ENCODE measurements around the gene TMEM52. TPM values are rescaled to one million over a fixed set of nuclear protein-coding genes. Genes with fewer than 3 reads are reported as not detected.

TMEM52 gene
- total RNA-seq, 1 donor from 2014 or later, result not detected

- Mint-ChIP-seq H3K27me3 (ENCODE audit: unreplicated experiment) (no peaks in the 10 kb centered on the region), H3K4me1 (ENCODE audit: unreplicated experiment) (peaks cover 1% of the 10 kb centered on the region), H3K9me3 (ENCODE audit: unreplicated experiment) (no peaks in the 10 kb centered on the region), H3K36me3 (ENCODE audit: unreplicated experiment) (no peaks in the 10 kb centered on the region), H3K27ac (ENCODE audit: unreplicated experiment) (no peak overlapping the region), H3K4me3 (ENCODE audit: unreplicated experiment) (no peak overlapping the region)
- TF ChIP-seq, protein P1, sequence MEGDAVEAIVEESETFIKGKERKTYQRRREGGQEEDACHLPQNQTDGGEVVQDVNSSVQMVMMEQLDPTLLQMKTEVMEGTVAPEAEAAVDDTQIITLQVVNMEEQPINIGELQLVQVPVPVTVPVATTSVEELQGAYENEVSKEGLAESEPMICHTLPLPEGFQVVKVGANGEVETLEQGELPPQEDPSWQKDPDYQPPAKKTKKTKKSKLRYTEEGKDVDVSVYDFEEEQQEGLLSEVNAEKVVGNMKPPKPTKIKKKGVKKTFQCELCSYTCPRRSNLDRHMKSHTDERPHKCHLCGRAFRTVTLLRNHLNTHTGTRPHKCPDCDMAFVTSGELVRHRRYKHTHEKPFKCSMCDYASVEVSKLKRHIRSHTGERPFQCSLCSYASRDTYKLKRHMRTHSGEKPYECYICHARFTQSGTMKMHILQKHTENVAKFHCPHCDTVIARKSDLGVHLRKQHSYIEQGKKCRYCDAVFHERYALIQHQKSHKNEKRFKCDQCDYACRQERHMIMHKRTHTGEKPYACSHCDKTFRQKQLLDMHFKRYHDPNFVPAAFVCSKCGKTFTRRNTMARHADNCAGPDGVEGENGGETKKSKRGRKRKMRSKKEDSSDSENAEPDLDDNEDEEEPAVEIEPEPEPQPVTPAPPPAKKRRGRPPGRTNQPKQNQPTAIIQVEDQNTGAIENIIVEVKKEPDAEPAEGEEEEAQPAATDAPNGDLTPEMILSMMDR (IDR thresholded peaks at IDR 0.05), result no peak
- no peak for DNase-seq (ENCODE audit: extremely low spot score, unreplicated experiment)
Observed at GRCh38 chr1:1900883-1901640, 18.0 kb downstream of the TMEM52 start.

DNA sequence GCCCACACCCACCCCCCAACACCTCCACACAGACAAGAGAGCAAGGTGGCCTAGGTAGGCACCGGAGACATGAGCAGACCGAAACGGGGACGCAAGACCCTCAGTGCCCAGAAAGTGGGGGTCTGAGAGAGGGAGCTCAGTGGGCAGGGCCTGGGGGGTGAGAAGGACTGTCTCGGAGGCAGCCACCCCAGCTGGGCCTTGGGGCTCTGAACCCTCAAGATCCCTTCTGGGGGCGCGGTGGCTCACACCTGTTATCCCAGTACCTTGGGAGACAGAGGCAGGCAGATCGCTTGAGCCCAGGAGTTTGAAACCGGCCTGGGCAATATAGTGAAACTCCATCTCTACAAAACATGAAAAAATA lies 19.1 kb downstream of the TMEM52 start:
- no peak for DNase-seq (ENCODE audit: extremely low spot score, unreplicated experiment)
- H3K4me1 Mint-ChIP-seq (ENCODE audit: unreplicated experiment), result no peaks in the 10 kb centered on the region
- TF ChIP-seq, protein P1 (IDR thresholded peaks at IDR 0.05), result no peak
- no peaks in the 10 kb centered on the region for H3K36me3 Mint-ChIP-seq (ENCODE audit: unreplicated experiment)
- no peak overlapping the region for H3K27ac Mint-ChIP-seq (ENCODE audit: unreplicated experiment)
- no peaks in the 10 kb centered on the region for H3K27me3 Mint-ChIP-seq (ENCODE audit: unreplicated experiment)
- no peaks in the 10 kb centered on the region for H3K9me3 Mint-ChIP-seq (ENCODE audit: unreplicated experiment)
- H3K4me3 Mint-ChIP-seq (ENCODE audit: unreplicated experiment), result no peak overlapping the region

GRCh38 chr1:1899266-1899966 lies 19.7 kb downstream of the TMEM52 start:
- Mint-ChIP-seq H3K27ac (ENCODE audit: unreplicated experiment) (no peak overlapping the region), H3K4me1 (ENCODE audit: unreplicated experiment) (peaks cover 5% of the 10 kb centered on the region), H3K4me3 (ENCODE audit: unreplicated experiment) (no peak overlapping the region), H3K36me3 (ENCODE audit: unreplicated experiment) (no peaks in the 10 kb centered on the region), H3K9me3 (ENCODE audit: unreplicated experiment) (no peaks in the 10 kb centered on the region), H3K27me3 (ENCODE audit: unreplicated experiment) (no peaks in the 10 kb centered on the region)
- DNase-seq (ENCODE audit: extremely low spot score, unreplicated experiment), result no peak
- TF ChIP-seq, protein P1 (IDR thresholded peaks at IDR 0.05), result no peak

- Mint-ChIP-seq H3K4me3 (ENCODE audit: unreplicated experiment) (no peak overlapping the region), H3K4me1 (ENCODE audit: unreplicated experiment) (peaks cover 6% of the 10 kb centered on the region), H3K9me3 (ENCODE audit: unreplicated experiment) (no peaks in the 10 kb centered on the region), H3K27me3 (ENCODE audit: unreplicated experiment) (no peaks in the 10 kb centered on the region), H3K36me3 (ENCODE audit: unreplicated experiment) (no peaks in the 10 kb centered on the region), H3K27ac (ENCODE audit: unreplicated experiment) (no peak overlapping the region)
- TF ChIP-seq, protein P1 (IDR thresholded peaks at IDR 0.05), result no peak
- no peak for DNase-seq (ENCODE audit: extremely low spot score, unreplicated experiment)
Observed at GRCh38 chr1:1898246-1898933, 20.7 kb downstream of the TMEM52 start.

All from osteocyte (in vitro differentiated cells).